ENCODE data around the gene CSRNP3. TPM values are rescaled to one million over a fixed set of nuclear protein-coding genes. Genes with fewer than 3 reads are reported as not detected.

The CSRNP3 gene
- total and polyA plus RNA-seq, 10 of the 15 experiments (the other 5 are each of a cell fraction or from before 2014, with no cell fraction given), result 0.03 to 5.2 (median 0.11) TPM; not detected in 1

- no peaks in the 10 kb centered on the region for H3K9me3 ChIP-seq (replicated peaks; ENCODE audit: control insufficient read depth, insufficient read depth, low read length)
- ATAC-seq (peak; percentile 83), FAIRE-seq (no peak), DNase-seq (ENCODE audit: low read depth, low spot score) (no peak)
- ChIA-PET RAD21 (ENCODE audit: unreplicated experiment) (interaction anchor here (0.7 to 3.2 kb wide), 23 partner anchors 12 to 203 kb away, joined by 3 to 14 read pairs (median 4); no protein-coding TSS in a partner anchor), CTCF (interaction anchor here (1.1 to 2.9 kb wide), 14 partner anchors 11 to 199 kb away, joined by 3 to 16 read pairs (median 5); no protein-coding TSS in a partner anchor), SMC1A (ENCODE audit: uncharacterized antibody, unreplicated experiment) (interaction anchor here (0.6 to 4.7 kb wide), 36 partner anchors 11 to 377 kb away, joined by 3 to 37 read pairs (median 4); no protein-coding TSS in a partner anchor), POLR2A (interaction anchor here (0.9 to 1.9 kb wide), 7 partner anchors 11 to 63 kb away, joined by 3 to 12 read pairs (median 3); no protein-coding TSS in a partner anchor)
- H3K27me3 ChIP-seq (replicated peaks in 1 of 2; ENCODE audit: control insufficient read depth in 2 of 2, insufficient read depth in 2 of 2, low read length in 1 of 2), result no peaks in the 10 kb centered on the region
- no TSS peak for BruUV-seq (replicated peaks)
- no peak overlapping the region for H2AFZ ChIP-seq (ENCODE audit: control insufficient read depth, low read depth, low read length)
- H3K4me3 ChIP-seq, result no peak overlapping the region
- 0% methylated on average over 3 of the region's 3 CpGs for WGBS (ENCODE audit: insufficient coverage, insufficient replicate concordance, low lambda C conversion rate, missing lambda C conversion rate)
- no peak overlapping the region for H3K4me2 ChIP-seq (ENCODE audit: control insufficient read depth, insufficient read depth)
- in situ Hi-C loops (cut with MboI) (no loop called here), intact Hi-C loops (cut with micrococcal nuclease; ENCODE audit: unreplicated experiment) (no loop called here)
- no peaks in the 10 kb centered on the region for H3K36me3 ChIP-seq (ENCODE audit: control insufficient read depth in 2 of 2, insufficient read depth in 2 of 2, low read length in 1 of 2)
- no peaks in the 10 kb centered on the region for H4K20me1 ChIP-seq (ENCODE audit: control insufficient read depth, insufficient read depth)
- peak; percentile 52 for TF ChIP-seq ATF7 (IDR thresholded peaks at IDR 0.05; ENCODE audit: low read depth)
- TF ChIP-seq BMI1 (IDR thresholded peaks at IDR 0.05; ENCODE audit: borderline replicate concordance), result no peak
- TF ChIP-seq CBX3 (IDR thresholded peaks at IDR 0.05; ENCODE audit: borderline replicate concordance, low read depth), result no peak
- TF ChIP-seq JUNB (IDR thresholded peaks at IDR 0.05), result no peak
- TF ChIP-seq, protein P1, sequence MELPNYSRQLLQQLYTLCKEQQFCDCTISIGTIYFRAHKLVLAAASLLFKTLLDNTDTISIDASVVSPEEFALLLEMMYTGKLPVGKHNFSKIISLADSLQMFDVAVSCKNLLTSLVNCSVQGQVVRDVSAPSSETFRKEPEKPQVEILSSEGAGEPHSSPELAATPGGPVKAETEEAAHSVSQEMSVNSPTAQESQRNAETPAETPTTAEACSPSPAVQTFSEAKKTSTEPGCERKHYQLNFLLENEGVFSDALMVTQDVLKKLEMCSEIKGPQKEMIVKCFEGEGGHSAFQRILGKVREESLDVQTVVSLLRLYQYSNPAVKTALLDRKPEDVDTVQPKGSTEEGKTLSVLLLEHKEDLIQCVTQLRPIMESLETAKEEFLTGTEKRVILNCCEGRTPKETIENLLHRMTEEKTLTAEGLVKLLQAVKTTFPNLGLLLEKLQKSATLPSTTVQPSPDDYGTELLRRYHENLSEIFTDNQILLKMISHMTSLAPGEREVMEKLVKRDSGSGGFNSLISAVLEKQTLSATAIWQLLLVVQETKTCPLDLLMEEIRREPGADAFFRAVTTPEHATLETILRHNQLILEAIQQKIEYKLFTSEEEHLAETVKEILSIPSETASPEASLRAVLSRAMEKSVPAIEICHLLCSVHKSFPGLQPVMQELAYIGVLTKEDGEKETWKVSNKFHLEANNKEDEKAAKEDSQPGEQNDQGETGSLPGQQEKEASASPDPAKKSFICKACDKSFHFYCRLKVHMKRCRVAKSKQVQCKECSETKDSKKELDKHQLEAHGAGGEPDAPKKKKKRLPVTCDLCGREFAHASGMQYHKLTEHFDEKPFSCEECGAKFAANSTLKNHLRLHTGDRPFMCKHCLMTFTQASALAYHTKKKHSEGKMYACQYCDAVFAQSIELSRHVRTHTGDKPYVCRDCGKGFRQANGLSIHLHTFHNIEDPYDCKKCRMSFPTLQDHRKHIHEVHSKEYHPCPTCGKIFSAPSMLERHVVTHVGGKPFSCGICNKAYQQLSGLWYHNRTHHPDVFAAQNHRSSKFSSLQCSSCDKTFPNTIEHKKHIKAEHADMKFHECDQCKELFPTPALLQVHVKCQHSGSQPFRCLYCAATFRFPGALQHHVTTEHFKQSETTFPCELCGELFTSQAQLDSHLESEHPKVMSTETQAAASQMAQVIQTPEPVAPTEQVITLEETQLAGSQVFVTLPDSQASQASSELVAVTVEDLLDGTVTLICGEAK (IDR thresholded peaks at IDR 0.05; ENCODE audit: borderline replicate concordance), result no peak
- TF ChIP-seq DPF2 (IDR thresholded peaks at IDR 0.05), result no peak
- TF ChIP-seq NFYA (IDR thresholded peaks at IDR 0.05; ENCODE audit: borderline replicate concordance, low read depth, low read length), result no peak
- peak; percentile 25; the same call in 1 of the 2 replicates for TF ChIP-seq MTA2 (IDR thresholded peaks at IDR 0.05; ENCODE audit: low read depth)
- TF ChIP-seq NFIC (IDR thresholded peaks at IDR 0.05; ENCODE audit: low read depth, low read length), result no peak
- TF ChIP-seq SMC3 (IDR thresholded peaks at IDR 0.05; ENCODE audit: borderline replicate concordance, low read length), result no peak
- no peak for TF ChIP-seq CEBPB (IDR thresholded peaks at IDR 0.05; ENCODE audit: borderline replicate concordance in 1 of 2, low read depth in 2 of 2, low read length in 2 of 2)
- TF ChIP-seq, protein P2, sequence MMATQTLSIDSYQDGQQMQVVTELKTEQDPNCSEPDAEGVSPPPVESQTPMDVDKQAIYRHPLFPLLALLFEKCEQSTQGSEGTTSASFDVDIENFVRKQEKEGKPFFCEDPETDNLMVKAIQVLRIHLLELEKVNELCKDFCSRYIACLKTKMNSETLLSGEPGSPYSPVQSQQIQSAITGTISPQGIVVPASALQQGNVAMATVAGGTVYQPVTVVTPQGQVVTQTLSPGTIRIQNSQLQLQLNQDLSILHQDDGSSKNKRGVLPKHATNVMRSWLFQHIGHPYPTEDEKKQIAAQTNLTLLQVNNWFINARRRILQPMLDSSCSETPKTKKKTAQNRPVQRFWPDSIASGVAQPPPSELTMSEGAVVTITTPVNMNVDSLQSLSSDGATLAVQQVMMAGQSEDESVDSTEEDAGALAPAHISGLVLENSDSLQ (IDR thresholded peaks at IDR 0.05), result peak; percentile 82
- TF ChIP-seq IKZF1 (conservative IDR thresholded peaks at IDR 0.05), result no peak; the same call in 1 of the 2 replicates
- no peak for TF ChIP-seq ZNF217 (IDR thresholded peaks at IDR 0.05)
- TF ChIP-seq IRF4 (IDR thresholded peaks at IDR 0.05; ENCODE audit: low read depth, low read length), result no peak
- TF ChIP-seq TCF12 (IDR thresholded peaks at IDR 0.05; ENCODE audit: low read depth, low read length), result no peak
- no peak for TF ChIP-seq LARP7 (IDR thresholded peaks at IDR 0.05)
- no peak for TF ChIP-seq BACH1 (IDR thresholded peaks at IDR 0.05; ENCODE audit: borderline replicate concordance)
- no peaks in the 10 kb centered on the region for H3K4me1 ChIP-seq (ENCODE audit: control insufficient read depth, insufficient read depth, low read length)
- no peak overlapping the region for H3K9ac ChIP-seq (ENCODE audit: control insufficient read depth, insufficient read depth, low read length)
- H3K79me2 ChIP-seq (ENCODE audit: control insufficient read depth, insufficient read depth, low read length), result no peaks in the 10 kb centered on the region
- no peak overlapping the region for H3K27ac ChIP-seq (ENCODE audit: control insufficient read depth, insufficient read depth)
These were observed 28.3 kb downstream of the CSRNP3 start for GRCh38 chr2:165497659-165498317.

All from GM12878 (cell line).